ENCODE measurements around the gene LRRC1.

The LRRC1 gene

GRCh38 chr6:53818858-53819609, 24.2 kb downstream of the LRRC1 start:
- no peak for DNase-seq

- DNase-seq: no peak
These were observed 27.8 kb downstream of the LRRC1 start for GRCh38 chr6:53822401-53823125.

- DNase-seq: no peak
These were observed 29.9 kb downstream of the LRRC1 start for GRCh38 chr6:53824714-53825113.

- no peak for DNase-seq
These were observed 30.9 kb downstream of the LRRC1 start for GRCh38 chr6:53825532-53826321.

GRCh38 chr6:53827531-53827930, 32.7 kb downstream of the LRRC1 start:
- DNase-seq: no peak

- DNase-seq: no peak
These were observed 33.4 kb downstream of the LRRC1 start for GRCh38 chr6:53828215-53828614.

- no peak for DNase-seq
These were observed 34.3 kb downstream of the LRRC1 start for GRCh38 chr6:53828966-53829697.

- no peak for DNase-seq
These were observed 35.0 kb downstream of the LRRC1 start for GRCh38 chr6:53829698-53830221.

GRCh38 chr6:53830366-53830765, 35.6 kb downstream of the LRRC1 start:
- no peak for DNase-seq

GRCh38 chr6:53831081-53831869, 36.5 kb downstream of the LRRC1 start:
- DNase-seq: no peak

GRCh38 chr6:53831936-53832660, 37.3 kb downstream of the LRRC1 start:
- DNase-seq: no peak

GRCh38 chr6:53833155-53833554, 38.4 kb downstream of the LRRC1 start:
- DNase-seq: no peak

GRCh38 chr6:53834132-53834531, 39.3 kb downstream of the LRRC1 start:
- no peak for DNase-seq

GRCh38 chr6:53837865-53838769, 43.3 kb downstream of the LRRC1 start:
- DNase-seq: no peak

GRCh38 chr6:53840027-53840426, 45.2 kb downstream of the LRRC1 start:
- no peak for DNase-seq

GRCh38 chr6:53845280-53846195, 50.7 kb downstream of the LRRC1 start:
- no peak for DNase-seq

- no peak for DNase-seq
These were observed 51.4 kb downstream of the LRRC1 start for GRCh38 chr6:53846250-53846649.

- DNase-seq: no peak
These were observed 53.0 kb downstream of the LRRC1 start for GRCh38 chr6:53847796-53848314.

GRCh38 chr6:53850527-53850926, 55.7 kb downstream of the LRRC1 start:
- DNase-seq: no peak

Measured in activated CD4-positive, alpha-beta T cell treated with anti-CD3 and anti-CD28 coated beads, Interleukin-10, Interleukin-2, amounts not matched to agents 100 ng/mL and 50 ng/mL, durations not matched to agents 16 hours and 8 hours (primary cell).